Effector memory CD4-positive, alpha-beta T cell (primary cell): ENCODE data around the gene GPD1L.

Experiments
- DNase-seq, 3 donors: peaks; one replicate each; pipeline ENCODE4 v3.0.0-alpha.2; 2020
- H3K27ac ChIP-seq: 2 replicates; pipeline ENCODE4 v1.7.0; 2013; ENCODE audit warnings: mild to moderate bottlenecking, low read length, moderate library complexity; ENCODE audit not compliant: insufficient read depth, poor library complexity, severe bottlenecking
- H3K27me3 ChIP-seq: replicated peaks from 2 replicates; pipeline ENCODE4 v1.7.0; 2013; ENCODE audit warnings: mild to moderate bottlenecking, low read length; ENCODE audit not compliant: insufficient read depth, control insufficient read depth, poor library complexity, severe bottlenecking
- H3K36me3 ChIP-seq: 2 replicates; pipeline ENCODE4 v1.7.0; 2013; ENCODE audit warnings: mild to moderate bottlenecking, low read length, moderate library complexity; ENCODE audit not compliant: control insufficient read depth, insufficient read depth
- H3K4me1 ChIP-seq: 2 replicates; pipeline ENCODE4 v1.7.0; 2013; ENCODE audit warnings: low read length, mild to moderate bottlenecking; ENCODE audit not compliant: control insufficient read depth, insufficient read depth, poor library complexity, severe bottlenecking
- H3K4me3 ChIP-seq: 2 replicates; pipeline ENCODE4 v1.7.0; 2013; ENCODE audit warnings: low read length, low read depth, mild to moderate bottlenecking; ENCODE audit not compliant: insufficient read depth, poor library complexity, severe bottlenecking
- H3K9me3 ChIP-seq: 2 replicates; pipeline ENCODE4 v1.7.0; 2013; ENCODE audit warnings: mild to moderate bottlenecking, low read length, moderate library complexity; ENCODE audit not compliant: control insufficient read depth

The GPD1L gene

GRCh38 chr3:32175607-32176197 lies 69.3 kb downstream of the GPD1L start:
- DNase-seq, result peak in 2 of 3 donors; percentile 4 to 47
- H3K4me1 ChIP-seq, result peaks cover 9% of the 10 kb centered on the region
- H3K27me3 ChIP-seq, result no peaks in the 10 kb centered on the region
- H3K4me3 ChIP-seq, result no peak overlapping the region
- H3K9me3 ChIP-seq, result no peaks in the 10 kb centered on the region
- H3K36me3 ChIP-seq, result no peaks in the 10 kb centered on the region
- no peak overlapping the region for H3K27ac ChIP-seq

GRCh38 chr3:32176989-32177701 lies 70.7 kb downstream of the GPD1L start:
- Histone ChIP-seq H3K4me1 (peaks cover 9% of the 10 kb centered on the region), H3K36me3 (no peaks in the 10 kb centered on the region), H3K4me3 (no peak overlapping the region), H3K27me3 (no peaks in the 10 kb centered on the region), H3K27ac (no peak overlapping the region), H3K9me3 (no peaks in the 10 kb centered on the region)
- peak in 2 of 3 donors; percentile 18 to 38 for DNase-seq

GRCh38 chr3:32177702-32178198 lies 71.3 kb downstream of the GPD1L start:
- Histone ChIP-seq H3K27me3 (no peaks in the 10 kb centered on the region), H3K36me3 (no peaks in the 10 kb centered on the region), H3K27ac (no peak overlapping the region), H3K4me1 (peaks cover 9% of the 10 kb centered on the region), H3K4me3 (no peak overlapping the region), H3K9me3 (no peaks in the 10 kb centered on the region)
- DNase-seq, result peak in 2 of 3 donors; percentile 19 to 22

GRCh38 chr3:32180141-32180784 lies 73.8 kb downstream of the GPD1L start:
- Histone ChIP-seq H3K9me3 (no peaks in the 10 kb centered on the region), H3K4me1 (peaks cover 9% of the 10 kb centered on the region), H3K27ac (no peak overlapping the region), H3K27me3 (no peaks in the 10 kb centered on the region), H3K4me3 (no peak overlapping the region), H3K36me3 (no peaks in the 10 kb centered on the region)
- no peak for DNase-seq

- Histone ChIP-seq H3K27ac (no peak overlapping the region), H3K4me1 (peaks cover 9% of the 10 kb centered on the region), H3K9me3 (no peaks in the 10 kb centered on the region), H3K36me3 (no peaks in the 10 kb centered on the region), H3K4me3 (no peak overlapping the region), H3K27me3 (no peaks in the 10 kb centered on the region)
- DNase-seq, result no peak
Measured at GRCh38 chr3:32181365-32181764, 74.9 kb downstream of the GPD1L start.

GRCh38 chr3:32181796-32182195 lies 75.4 kb downstream of the GPD1L start:
- DNase-seq, result no peak
- no peaks in the 10 kb centered on the region for H3K9me3 ChIP-seq
- H3K4me1 ChIP-seq, result peaks cover 9% of the 10 kb centered on the region
- H3K4me3 ChIP-seq, result no peak overlapping the region
- H3K36me3 ChIP-seq, result no peaks in the 10 kb centered on the region
- no peak overlapping the region for H3K27ac ChIP-seq
- no peaks in the 10 kb centered on the region for H3K27me3 ChIP-seq

- no peaks in the 10 kb centered on the region for H3K4me1 ChIP-seq
- H3K27me3 ChIP-seq, result no peaks in the 10 kb centered on the region
- no peak overlapping the region for H3K4me3 ChIP-seq
- no peaks in the 10 kb centered on the region for H3K36me3 ChIP-seq
- no peak for DNase-seq
- H3K27ac ChIP-seq, result no peak overlapping the region
- no peaks in the 10 kb centered on the region for H3K9me3 ChIP-seq
Measured at GRCh38 chr3:32184187-32184730, 77.8 kb downstream of the GPD1L start.

- Histone ChIP-seq H3K9me3 (no peaks in the 10 kb centered on the region), H3K27ac (no peak overlapping the region), H3K36me3 (no peaks in the 10 kb centered on the region), H3K4me3 (no peak overlapping the region), H3K4me1 (no peaks in the 10 kb centered on the region), H3K27me3 (no peaks in the 10 kb centered on the region)
- no peak for DNase-seq
Measured at GRCh38 chr3:32186097-32186496, 79.7 kb downstream of the GPD1L start.

GRCh38 chr3:32186876-32187275 lies 80.5 kb downstream of the GPD1L start:
- no peaks in the 10 kb centered on the region for H3K36me3 ChIP-seq
- no peaks in the 10 kb centered on the region for H3K4me1 ChIP-seq
- DNase-seq, result no peak
- no peaks in the 10 kb centered on the region for H3K27me3 ChIP-seq
- H3K27ac ChIP-seq, result no peak overlapping the region
- no peaks in the 10 kb centered on the region for H3K9me3 ChIP-seq
- no peak overlapping the region for H3K4me3 ChIP-seq

- Histone ChIP-seq H3K4me1 (no peaks in the 10 kb centered on the region), H3K36me3 (no peaks in the 10 kb centered on the region), H3K27ac (no peak overlapping the region), H3K9me3 (no peaks in the 10 kb centered on the region), H3K4me3 (no peak overlapping the region), H3K27me3 (no peaks in the 10 kb centered on the region)
- no peak for DNase-seq
Measured at GRCh38 chr3:32189693-32190092, 83.3 kb downstream of the GPD1L start.
